Mononuclear cell (primary cell): ENCODE results near the gene UQCRH. TPM values are rescaled to one million over a fixed set of nuclear protein-coding genes. Genes with fewer than 3 reads are reported as not detected.
"Not testable (repeated sequence)": the region's sequence is repeated elsewhere in the genome, so short reads cannot be mapped to it uniquely, and the experiment has no call there.

Experiments
- H3K27me3 ChIP-seq: 2 replicates; pipeline ENCODE4 v1.6.0; 2011; ENCODE audit warnings: low read length, control low read depth; ENCODE audit not compliant: insufficient read depth
- H3K4me1 ChIP-seq: 2 replicates; pipeline ENCODE4 v1.5.1; 2011; ENCODE audit warnings: mild to moderate bottlenecking, low read length, control low read depth; ENCODE audit not compliant: insufficient read depth
- H3K4me3 ChIP-seq: 2 replicates; pipeline ENCODE4 v1.5.1; 2011; ENCODE audit warnings: mild to moderate bottlenecking, low read length, moderate library complexity
- H3K9me3 ChIP-seq: 2 replicates; pipeline ENCODE4 v1.5.1; 2011; ENCODE audit warnings: low read depth, mild to moderate bottlenecking, control low read depth, low read length
- total RNA-seq: library from RNA; depleted of rRNA; stranded (reverse); fragments of >200 nt; gene quantifications from one replicate; pipeline ENCODE4 v1.2.3, GENCODE V29; 2012

UQCRH gene
- total RNA-seq, 1 donor = 311 TPM

DNA sequence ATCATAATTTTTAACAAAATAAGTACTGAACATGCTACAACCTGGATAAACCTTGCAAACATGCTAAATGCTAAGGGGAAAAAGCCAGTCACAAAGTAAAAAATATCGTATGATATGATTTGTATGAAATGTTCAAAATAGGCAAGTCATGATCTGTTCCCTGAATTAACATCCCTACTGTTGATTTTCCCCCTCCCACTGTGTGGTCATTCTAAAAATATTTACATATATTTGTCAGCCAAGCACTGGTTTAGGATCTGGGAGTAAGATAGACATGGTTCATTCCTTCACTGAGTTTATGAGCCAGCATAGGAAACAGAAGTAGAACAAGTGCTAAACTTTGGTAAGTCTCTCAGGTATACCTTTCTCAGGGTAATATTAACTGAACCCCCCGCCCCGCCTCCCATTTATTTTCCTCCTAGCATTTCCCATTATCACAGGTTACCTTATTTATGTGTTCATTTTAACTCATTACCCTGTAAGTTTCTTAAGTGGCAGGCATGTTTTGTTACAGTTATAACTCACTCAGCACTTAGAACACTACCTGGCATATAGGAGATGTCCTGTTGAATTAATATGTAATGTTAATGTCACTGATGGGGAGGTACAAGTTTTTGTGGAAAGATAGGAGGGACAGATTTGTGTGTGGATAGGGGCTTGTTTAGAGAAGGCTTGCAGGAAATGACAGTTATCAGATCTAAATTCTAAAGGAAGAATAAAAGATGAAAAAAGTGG is 12.3 kb downstream of the UQCRH start:
- Histone ChIP-seq H3K27me3 (no peaks in the 10 kb centered on the region), H3K4me3 (no peak overlapping the region), H3K9me3 (no peaks in the 10 kb centered on the region), H3K4me1 (no peaks in the 10 kb centered on the region)

DNA sequence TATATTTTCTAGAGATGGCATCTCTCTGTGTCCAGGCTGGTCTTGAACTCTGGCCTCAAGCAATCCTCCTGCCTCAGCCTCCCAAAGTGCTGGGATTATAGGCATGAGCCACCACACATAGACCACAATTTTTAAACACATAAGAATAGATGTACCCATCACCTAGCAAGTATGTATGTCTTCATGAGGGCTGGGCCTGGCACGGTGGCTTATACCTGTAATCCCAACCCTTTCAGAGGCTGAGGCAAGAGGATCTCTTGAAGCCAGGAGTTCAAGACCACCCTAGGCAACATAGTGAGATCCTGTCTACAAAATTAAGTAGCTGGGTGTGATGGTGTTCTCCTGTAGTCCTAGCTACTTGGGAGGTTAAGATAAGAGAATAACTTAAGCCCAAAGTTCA is 13.8 kb downstream of the UQCRH start:
- Histone ChIP-seq H3K9me3 (no peaks in the 10 kb centered on the region), H3K4me1 (no peaks in the 10 kb centered on the region), H3K4me3 (no peak overlapping the region), H3K27me3 (no peaks in the 10 kb centered on the region)

DNA sequence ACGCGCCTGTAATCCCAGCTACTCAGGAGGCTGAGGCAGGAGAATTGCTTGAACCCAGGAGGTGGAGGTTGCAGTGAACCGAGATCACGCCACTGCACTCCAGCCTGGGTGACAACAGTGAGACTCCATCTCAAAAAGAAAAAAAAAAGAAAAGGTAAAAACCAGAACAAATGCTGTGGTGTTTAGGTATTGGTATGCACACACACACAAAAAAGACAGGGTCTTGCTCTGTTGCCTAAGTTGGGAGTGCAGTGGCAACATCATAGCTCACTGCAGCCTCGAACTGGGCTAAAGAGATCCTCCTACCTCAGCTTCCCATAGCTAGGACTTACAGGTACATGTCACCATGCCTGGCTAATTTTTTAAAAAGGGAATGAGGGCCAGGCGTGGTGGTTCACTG is 15.8 kb downstream of the UQCRH start:
- not testable (repeated sequence) for H3K27me3 ChIP-seq, H3K9me3 ChIP-seq, H3K4me1 ChIP-seq, H3K4me3 ChIP-seq

DNA sequence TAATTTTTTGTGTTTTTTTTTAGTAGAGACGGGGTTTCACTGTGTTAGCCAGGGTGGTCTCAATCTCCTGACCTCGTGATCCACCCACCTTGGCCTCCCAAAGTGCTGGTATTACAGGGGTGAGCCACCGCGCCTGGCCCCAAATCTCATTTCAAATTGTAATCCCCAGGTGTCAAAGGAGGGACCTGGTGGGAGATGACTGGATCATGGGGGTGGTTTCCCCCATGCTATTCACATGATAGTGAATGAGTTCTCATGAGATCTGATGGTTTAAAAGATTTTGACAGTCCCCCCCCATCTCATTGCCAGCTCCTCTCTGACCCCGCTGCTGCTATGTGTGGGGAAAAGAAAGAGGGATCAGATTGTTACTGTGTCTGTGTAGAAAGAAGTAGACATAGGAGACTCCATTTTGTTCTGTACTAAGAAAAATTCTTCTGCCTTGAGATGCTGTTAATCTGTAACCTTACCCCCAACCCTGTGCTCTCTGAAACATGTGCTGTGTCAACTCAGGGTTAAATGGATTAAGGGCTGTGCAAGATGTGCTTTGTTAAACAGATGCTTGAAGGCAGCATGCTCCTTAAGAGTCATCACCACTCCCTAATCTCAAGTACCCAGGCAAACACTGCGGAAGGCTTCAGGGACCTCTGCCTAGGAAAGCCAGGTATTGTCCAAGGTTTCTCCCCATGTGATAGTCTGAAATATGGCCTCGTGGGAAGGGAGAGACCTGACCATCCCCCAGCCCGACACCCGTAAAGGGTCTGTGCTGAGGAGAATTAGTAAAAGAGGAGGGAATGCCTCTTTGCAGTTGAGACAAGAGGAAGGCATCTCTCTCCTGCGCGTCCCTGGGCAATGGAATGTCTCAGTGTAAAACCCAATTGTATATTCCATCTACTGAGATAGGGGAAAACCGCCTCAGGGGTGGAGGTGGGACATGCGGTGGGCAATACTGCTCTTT is 16.7 kb downstream of the UQCRH start:
- not testable (repeated sequence) for H3K4me3 ChIP-seq, H3K9me3 ChIP-seq, H3K27me3 ChIP-seq, H3K4me1 ChIP-seq

DNA sequence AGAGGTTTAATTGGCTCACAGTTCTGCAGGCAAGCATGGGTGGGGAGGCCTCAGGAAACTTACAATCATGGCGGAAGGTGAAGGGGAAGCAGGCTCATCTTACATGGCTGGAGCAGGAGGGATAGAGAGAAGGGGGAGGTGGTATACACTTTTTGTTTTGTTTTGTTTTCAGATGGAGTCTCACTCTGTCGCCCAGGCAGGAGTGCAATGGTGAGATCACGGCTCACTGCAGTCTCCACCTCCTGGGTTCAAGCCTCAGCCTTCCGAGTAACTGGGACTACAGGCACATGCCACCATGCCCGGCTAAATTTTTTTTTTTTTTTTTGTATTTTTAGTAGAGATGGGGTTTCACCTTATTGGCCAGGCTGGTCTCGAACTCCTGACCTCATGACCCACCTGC is 18.7 kb downstream of the UQCRH start:
- H3K27me3 ChIP-seq, H3K4me3 ChIP-seq, H3K9me3 ChIP-seq, H3K4me1 ChIP-seq: not testable (repeated sequence)

DNA sequence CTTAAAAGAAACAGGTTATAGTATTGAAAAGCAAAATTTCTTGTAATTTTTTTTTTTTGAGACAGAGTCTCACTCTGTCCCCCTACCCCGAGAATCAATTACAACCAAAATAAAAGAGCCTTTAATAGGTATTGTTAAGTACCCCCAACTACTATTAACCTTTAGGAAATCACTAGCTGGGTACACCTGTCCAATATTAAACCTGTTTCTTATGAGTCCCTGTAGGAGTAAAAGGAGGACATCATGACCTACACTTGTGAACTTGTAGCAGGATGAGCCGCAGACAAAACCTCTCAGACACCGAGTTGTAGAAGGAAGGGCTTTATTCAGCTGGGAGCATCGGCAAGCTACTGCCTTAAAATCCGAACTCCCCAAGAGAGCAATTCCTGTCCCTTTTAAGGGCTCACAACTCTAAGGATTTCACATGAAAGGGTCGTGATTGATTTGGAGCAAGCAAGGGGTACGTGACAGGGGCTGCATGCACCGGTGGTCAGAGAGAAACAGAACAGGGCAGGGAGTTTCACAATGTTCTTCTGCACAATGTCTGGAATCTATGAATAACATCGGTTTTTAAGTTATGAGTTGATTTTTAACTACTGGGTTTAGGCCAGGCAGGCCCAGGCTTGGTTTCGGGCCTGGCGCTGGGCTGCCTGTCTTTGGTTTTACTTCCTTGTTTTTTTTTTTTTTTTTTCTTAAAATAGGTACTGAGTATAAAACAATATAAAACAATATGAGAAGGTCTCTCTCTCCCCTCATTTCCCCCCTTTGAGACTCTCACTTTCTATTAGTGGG is 22.0 kb downstream of the UQCRH start:
- H3K27me3 ChIP-seq, H3K4me1 ChIP-seq, H3K9me3 ChIP-seq, H3K4me3 ChIP-seq: not testable (repeated sequence)

DNA sequence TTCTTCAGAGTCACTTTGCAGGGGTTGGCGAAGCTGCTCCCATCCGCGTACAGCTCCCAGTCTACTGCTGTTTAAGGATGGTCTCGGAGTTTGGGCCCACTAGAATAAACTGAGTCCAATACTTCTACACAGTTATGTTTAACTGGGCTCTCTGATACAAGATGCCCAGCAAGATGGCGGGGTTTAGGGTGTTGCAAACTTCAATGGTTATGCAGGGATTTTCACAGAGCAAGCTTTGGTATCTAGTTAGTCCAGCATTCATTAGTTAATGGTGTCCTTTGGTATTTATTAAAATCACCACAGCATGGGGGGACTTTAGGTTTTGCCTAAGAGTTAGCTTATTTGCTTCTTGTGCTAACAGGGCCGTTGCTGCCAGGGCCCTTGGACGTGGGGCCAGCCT is 24.7 kb downstream of the UQCRH start:
- H3K4me1 ChIP-seq, H3K4me3 ChIP-seq, H3K27me3 ChIP-seq, H3K9me3 ChIP-seq: not testable (repeated sequence)

DNA sequence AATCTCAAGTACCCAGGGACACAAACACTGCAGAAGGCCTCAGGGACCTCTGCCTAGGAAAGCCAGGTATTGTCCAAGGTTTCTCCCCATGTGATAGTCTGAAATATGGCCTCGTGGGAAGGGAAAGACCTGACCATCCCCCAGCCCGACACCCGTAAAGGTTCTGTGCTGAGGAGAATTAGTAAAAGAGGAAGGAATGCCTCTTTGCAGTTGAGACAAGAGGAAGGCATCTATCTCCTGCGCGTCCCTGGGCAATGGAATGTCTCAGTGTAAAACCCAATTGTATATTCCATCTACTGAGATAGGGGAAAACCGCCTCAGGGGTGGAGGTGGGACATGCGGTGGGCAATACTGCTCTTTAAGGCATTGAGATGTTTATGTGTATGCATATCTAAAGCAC is 26.3 kb downstream of the UQCRH start:
- H3K9me3 ChIP-seq, H3K4me1 ChIP-seq, H3K4me3 ChIP-seq, H3K27me3 ChIP-seq: not testable (repeated sequence)

DNA sequence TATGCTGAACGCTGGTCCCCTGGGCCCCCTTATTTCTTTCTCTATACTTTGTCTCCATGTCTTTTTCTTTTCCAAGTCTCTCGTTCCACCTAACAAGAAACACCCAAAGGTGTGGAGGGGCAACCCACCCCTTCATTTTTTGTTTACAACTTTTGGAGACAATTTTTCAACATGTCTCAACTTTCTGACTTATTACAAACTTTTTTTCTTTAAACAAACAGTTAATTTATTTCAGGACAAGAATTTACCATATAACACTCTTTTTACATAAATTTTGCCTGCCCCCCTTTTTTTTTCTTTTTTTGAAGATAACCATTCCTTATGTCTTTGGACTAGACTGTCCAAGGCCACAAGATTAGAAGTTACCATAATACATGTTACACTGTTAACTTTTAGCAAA is 26.9 kb downstream of the UQCRH start:
- not testable (repeated sequence) for H3K9me3 ChIP-seq, H3K4me1 ChIP-seq, H3K27me3 ChIP-seq, H3K4me3 ChIP-seq

DNA sequence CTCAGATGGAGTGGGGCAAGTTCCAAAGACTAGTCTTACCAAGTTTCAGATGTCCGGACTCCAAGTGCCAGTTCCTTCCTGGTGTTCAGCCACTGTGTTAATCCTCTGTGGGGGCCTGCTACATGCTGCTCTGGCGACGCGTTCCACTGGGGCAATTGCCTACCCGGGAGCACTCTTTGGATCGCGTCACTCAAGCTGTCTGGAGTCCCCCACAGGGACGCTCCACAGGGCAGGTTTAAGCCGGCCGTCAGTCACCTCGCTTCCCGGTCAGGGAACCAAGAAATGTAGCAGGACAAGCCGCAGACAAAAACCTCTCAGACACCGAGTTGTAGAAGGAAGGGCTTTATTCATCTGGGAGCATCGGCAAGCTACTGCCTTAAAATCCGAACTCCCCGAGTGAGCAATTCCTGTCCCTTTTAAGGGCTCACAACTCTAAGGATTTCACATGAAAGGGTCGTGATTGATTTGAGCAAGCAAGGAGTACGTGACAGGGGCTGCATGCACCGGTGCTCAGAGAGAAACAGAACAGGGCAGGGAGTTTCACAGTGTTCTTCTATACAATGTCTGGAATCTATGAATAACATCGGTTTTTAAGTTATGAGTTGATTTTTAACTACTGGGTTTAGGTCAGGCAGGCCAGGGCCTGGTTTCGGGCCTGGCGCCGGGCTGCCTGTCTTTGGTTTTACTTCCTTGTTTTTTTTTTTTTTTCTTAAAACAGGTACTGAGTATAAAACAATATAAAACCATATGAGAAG is 28.5 kb downstream of the UQCRH start:
- not testable (repeated sequence) for H3K9me3 ChIP-seq, H3K4me1 ChIP-seq, H3K4me3 ChIP-seq, H3K27me3 ChIP-seq

DNA sequence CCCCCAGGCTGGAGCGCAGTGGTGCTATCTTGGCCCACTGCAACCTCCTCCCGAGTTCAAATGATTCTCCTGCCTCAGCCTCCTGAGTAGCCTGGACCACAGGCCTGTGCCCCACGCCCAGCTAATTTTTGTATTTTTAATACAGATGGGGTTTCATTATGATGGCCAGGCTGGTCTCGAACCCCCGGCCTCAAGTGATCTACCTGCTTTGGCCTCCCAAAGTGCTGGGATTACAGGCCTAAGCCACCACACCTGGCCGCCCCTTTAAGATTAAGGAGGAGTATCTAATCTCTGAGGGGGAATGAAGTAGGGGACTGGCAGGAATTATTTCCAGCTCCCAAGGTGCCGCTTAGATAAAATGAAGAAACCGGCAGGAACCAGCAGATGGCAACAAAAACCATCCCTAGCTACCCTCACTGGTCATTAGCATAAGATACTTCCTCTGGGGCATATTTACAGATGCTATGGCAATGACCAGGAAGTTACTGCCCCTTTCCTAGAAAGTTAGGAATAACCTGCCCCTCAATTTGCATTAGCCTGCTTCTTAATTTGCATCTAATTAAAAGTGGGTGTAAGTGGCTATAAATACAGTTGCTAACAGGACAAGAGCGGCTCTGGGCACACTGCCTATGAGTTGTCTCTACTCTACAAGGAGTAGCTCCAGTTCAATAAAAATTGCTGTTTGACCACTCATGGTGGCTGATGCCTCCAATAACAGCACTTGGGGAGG is 30.0 kb downstream of the UQCRH start:
- H3K4me1 ChIP-seq = no peaks in the 10 kb centered on the region
- H3K9me3 ChIP-seq = no peaks in the 10 kb centered on the region
- H3K4me3 ChIP-seq = no peak overlapping the region
- no peaks in the 10 kb centered on the region for H3K27me3 ChIP-seq

DNA sequence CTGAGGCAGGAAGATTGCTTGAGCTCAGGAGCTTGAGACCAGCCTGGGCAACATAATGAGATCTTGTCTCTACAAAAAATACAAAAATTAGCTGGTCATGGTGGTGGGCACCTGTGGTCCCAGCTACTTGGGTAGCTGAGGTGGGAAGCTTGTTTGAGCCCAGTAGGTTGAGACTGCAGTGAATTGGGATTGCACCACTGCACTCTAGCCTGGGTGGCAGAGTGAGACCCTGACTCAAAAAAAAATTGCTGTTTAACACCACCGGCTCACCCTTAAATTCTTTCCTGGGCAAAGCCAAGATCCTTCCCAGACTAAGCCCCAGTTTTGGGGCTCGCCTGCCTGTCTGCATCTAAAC is 30.5 kb downstream of the UQCRH start:
- Histone ChIP-seq H3K4me3 (no peak overlapping the region), H3K27me3 (no peaks in the 10 kb centered on the region), H3K4me1 (no peaks in the 10 kb centered on the region), H3K9me3 (no peaks in the 10 kb centered on the region)

DNA sequence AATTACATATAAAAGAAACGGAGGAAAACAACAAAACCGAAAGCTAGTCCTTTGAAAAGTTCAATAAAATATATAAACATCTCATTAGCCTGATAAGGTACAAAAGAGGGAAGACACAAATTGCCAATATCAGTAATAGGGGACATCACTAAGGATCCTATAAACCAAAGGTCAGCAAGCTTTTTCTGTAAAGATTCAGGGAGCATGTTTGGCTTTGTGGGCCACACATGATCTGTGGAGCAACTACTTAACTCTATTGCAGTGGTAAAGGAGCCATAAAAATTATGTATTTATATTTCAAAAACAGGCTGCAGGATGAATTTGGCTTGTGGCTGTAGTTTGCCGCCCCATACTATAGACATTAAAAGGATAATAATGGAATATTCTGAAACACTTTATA is 31.6 kb downstream of the UQCRH start:
- Histone ChIP-seq H3K9me3 (no peaks in the 10 kb centered on the region), H3K27me3 (no peaks in the 10 kb centered on the region), H3K4me3 (no peak overlapping the region), H3K4me1 (peaks cover 5% of the 10 kb centered on the region)

DNA sequence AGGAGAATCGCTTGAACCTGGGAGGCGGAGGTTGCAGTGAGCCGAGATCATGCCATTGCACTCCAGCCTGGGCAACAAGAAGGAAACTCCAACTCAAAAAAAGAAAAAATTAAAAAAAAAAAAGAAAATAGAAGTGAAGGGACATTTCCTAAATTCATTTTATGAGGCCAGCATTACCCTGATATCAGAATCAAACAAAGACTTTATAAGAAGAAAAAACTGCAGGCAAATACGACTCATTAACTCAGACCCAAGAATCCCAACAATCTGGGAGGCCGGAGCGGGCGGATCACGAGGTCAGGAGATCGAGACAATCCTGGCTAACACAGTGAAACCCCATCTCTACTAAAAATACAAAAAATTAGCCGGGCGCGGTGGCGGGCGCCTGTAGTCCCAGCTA is 33.9 kb downstream of the UQCRH start:
- not testable (repeated sequence) for H3K27me3 ChIP-seq, H3K9me3 ChIP-seq, H3K4me3 ChIP-seq
- peaks cover 15% of the 10 kb centered on the region for H3K4me1 ChIP-seq
